NCI-H82 (cell line): Measurements from ENCODE around the gene KNCN.

Source experiments
- DNase-seq: peaks from one replicate; lab custom pipeline; 2025; lab: John Stamatoyannopoulos, UW

Gene KNCN

GRCh38 chr1:46568461-46568891 is 17.0 kb upstream of the KNCN start:
- no peak for DNase-seq

DNA sequence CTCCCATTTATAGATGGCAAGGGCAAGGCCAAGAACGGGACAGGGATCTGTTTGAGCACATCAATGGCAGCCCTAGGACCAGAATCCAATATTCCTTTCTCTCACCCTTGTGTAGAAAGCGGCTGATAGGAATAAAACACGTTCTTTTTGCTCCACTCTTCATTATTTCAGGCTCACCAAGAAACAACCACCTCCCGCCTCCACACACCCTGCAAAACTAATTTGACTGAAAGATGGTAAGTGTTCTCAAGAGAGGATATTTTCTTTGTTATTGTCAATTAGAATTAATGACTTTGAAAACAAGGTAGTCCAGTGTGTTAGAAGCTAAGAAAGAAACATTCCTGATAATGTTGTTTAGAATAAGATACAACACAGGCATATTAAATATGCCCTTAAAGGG is 11.9 kb upstream of the KNCN start:
- no peak for DNase-seq

DNA sequence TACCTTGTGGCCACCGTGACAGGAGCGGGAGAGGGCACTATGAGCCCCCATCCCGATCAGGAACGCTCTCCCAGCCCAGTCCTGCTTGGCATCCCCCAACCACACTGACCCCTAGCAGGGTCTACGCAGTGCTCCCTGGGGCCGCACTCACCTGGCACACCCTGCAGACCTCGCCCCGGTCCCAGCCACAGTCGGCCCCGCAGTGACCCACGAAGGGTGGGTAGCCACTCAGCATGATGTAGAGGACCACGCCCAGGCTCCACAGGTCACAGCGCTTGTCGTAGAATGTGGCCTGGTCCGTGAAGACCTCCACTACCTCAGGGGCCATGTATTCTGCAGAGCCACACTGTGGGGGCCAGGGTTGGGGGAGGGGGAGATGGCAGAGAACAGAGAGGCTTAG is 11.1 kb upstream of the KNCN start:
- DNase-seq: no peak

DNA sequence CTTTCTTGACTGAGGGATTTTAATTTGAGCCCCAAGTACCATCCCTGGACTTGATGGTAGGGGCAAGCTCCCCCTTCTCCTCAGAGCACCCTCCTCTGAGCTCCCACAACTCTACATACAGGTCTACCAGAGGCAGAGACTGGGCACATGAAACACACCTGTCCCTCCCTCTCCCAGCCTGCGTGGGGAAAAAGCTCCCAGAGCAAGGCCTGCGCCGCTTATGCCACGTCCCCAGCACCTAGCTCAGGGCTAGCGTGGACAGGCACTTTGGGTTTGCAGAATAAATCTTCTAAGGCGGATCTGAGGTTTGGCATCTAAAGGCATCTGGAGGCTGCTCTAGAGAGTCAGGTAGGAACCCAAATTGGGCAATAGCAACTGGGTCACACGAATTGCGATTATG is 7.5 kb upstream of the KNCN start:
- no peak for DNase-seq

DNA sequence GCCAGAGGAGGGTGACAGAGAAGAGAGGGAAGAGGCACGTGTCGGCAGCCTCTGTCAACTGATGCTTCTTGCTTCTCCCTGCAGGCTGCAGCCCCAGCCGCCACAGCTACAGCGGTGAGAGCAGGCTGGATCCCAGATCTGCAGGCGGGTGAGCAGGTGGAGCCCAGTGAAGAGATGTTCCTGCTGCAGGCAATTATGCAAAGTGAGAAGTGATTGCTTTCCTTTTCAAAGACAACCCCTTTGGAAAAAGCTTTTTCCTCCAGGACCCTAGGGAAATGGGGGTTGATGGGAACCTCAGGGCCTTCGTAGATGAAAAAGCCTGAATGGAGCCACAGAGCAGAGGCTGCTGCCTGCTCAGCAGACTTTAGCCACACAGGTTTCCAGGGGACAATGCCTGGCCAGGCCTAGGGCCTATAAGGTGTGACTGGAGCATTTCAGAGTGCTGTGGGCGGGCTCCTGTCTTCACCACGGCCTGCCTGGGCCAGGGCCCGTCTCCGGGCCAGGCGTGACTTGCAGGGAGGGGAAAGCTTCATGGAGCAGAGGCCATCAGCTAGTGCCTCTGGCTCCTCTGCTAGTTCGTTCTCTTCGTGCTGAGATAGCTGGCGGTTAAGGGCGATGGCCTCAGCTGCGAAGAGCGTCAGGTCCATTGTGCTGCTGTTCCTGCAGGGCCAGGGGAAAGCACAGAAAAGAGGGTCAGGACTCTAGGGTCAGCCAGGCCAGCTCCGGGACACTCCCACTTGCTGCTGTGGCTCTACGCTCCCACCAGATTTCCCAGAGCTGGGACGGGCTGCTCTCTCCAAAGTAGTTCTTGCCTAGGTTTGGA is 6.9 kb upstream of the KNCN start:
- DNase-seq: no peak

DNA sequence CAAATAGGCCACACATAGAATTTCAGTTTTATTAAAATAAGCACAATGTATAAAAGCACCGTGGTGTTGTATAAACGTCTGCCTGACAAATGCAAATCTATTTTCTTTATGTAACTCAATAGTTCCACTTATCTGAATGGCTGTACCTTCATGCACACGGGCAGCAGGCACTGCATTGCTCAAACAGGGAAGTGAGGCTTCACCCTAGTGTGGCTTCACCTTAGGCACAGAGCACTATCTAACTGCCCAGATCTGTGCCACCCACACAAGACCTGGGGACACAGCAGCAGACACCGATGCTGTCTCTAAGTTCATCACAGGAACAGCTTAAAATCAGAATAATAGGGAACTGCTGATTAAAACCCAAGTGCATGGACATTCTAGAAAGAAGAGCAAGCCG is 6.0 kb upstream of the KNCN start:
- DNase-seq: no peak

DNA sequence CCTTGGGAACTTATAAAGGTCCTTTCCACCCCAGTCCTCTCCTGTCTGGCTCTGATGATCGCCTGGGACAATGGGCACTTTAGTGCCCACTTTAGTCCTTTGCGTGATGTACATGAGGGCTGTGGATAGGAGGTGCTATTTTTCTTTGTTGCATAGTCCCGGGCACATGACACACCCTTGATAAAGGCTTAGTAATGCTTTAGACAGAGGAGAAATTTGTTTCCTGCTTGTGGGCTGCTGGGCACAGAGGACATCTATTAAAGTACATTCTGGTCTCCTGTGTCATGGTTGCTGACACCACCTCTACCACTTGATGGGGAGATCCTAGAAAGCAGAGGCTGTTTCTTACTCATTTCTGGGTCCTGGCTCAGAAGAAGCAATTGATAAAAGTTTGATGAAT is 5.4 kb upstream of the KNCN start:
- DNase-seq: no peak

- no peak for DNase-seq
Measured at GRCh38 chr1:46555826-46556619, 4.6 kb upstream of the KNCN start.

DNA sequence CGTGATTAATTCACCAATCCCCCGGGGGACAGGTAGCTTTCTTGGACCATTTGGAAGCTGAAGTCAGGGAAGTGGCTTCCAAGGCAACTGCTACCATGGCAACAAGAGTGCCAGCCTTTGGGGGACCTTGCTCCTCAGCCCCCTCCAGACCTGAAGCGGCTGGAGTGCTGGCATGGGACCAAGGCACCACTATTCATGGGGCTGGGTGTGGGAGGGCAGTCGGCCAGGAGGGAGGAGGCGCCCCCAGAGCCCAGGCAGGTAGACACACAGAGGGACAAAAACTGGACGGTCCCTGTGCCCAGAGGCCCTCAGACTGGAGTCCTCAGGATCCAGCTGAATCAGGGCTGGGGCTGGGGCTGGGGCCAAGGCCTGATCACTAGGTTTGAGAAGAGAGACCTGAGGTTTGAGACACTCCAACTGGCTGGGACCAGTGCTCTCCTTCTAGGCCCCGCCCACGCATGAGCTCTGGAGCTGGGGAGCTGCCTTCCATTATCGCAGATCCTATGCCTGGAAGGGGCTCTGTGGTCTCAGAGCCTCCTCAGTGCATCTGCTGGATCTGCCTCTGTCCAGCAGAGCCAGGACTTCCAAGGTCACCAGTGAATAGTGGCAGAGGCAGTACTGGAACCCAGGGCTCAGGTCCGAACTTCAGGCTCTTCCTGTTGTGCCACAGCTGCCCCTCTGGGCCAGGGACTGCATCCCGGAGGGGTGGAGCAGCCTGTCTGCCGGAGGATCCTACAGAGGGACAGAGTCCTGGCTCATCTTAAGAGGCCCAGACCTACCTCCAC is 3.3 kb upstream of the KNCN start:
- no peak for DNase-seq

- no peak for DNase-seq
Measured at GRCh38 chr1:46554236-46554596, 2.8 kb upstream of the KNCN start.

DNA sequence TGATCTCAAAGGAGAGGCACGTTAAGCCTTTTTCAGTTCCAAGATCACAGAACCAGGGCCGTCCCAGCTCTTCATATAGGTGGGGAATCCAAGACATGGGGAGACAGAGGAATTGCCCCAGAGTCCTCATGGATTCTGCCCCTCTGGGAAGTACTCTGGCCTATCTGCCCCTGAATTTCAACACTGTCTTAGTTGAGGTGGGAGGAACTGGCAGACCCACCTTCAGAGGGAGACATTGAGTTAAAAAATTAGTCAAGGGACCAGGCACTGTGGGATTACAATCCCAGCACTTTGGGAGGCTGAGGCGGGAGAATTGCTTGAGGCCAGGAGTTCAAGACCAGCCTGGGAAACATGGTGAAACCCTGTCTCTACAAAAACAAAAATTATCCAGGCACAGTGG is 2.1 kb upstream of the KNCN start:
- DNase-seq: peak; percentile 22

- peak; percentile 21 for DNase-seq
Measured at GRCh38 chr1:46552357-46553237, 1.1 kb upstream of the KNCN start.

DNA sequence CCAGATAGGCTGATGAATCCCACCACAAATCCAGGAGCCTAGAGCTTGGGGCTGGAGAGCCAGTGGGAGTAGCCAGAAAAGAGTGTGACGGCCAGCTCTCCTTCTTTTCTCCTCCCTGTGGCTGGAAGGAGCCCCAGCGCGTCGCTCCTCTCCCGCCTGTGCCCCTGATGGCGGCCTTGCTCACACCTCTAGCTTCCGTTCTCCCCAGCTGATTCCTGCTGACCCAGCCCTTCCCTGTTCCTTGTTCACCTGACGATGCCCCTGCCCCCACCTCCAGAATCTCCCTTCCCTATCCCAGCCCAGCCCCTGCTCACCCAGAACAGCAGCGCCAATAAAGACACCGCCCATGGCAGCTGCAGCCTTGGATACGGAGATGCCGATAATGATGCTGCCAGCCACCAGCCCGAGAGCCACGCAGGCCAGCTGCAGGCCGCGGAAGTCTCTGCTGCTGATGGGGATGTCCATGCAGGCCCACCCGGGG is 656 bp downstream of the KNCN start:
- DNase-seq: no peak

DNA sequence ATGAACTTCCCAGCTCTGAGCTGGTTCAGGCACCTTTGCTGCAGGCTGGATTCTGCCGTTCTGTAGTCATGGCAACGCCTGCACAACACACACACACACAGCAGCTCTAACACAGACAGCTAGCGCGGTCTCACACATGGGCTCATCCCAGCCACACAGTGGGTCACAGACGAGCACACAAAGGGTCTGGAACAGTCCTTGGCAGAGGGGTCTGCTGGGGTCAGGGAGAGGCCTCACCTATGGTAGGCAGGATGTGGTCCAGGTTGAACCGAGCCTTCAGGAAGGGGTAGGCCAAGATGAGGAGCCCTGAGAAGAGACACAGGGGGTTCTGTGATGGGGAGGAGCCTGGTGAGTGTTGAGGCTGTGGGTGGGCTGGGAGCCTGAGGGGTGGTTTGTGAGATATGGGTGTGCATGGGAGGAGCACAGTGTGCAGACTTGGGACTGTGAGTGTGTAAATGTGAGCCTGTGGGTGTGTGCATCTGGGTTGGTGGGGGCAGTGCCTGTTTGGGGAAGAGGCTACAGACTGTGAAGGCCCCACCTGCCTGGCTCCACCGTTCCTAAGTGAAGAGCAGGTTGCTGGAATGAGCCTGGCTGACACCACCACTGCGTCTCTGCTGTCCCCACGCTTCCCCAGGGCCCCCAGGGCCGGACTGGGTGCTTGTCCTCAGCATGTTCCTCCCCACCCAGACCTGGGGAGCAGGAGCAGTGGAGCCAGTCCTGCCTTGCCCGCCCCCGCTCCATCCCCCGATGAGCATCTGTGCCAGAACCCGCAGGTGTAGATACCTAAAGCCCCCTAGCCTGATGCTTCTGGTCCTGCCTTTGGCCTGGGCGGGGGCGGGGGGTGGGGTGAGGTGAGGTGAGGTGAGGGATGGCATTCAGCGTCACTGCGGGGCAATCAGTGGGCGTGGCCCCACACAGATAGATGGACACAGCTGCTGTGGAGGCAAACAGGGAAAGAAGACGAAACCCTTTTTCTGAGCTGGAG is 1.5 kb downstream of the KNCN start:
- DNase-seq: peak; percentile 60

DNA sequence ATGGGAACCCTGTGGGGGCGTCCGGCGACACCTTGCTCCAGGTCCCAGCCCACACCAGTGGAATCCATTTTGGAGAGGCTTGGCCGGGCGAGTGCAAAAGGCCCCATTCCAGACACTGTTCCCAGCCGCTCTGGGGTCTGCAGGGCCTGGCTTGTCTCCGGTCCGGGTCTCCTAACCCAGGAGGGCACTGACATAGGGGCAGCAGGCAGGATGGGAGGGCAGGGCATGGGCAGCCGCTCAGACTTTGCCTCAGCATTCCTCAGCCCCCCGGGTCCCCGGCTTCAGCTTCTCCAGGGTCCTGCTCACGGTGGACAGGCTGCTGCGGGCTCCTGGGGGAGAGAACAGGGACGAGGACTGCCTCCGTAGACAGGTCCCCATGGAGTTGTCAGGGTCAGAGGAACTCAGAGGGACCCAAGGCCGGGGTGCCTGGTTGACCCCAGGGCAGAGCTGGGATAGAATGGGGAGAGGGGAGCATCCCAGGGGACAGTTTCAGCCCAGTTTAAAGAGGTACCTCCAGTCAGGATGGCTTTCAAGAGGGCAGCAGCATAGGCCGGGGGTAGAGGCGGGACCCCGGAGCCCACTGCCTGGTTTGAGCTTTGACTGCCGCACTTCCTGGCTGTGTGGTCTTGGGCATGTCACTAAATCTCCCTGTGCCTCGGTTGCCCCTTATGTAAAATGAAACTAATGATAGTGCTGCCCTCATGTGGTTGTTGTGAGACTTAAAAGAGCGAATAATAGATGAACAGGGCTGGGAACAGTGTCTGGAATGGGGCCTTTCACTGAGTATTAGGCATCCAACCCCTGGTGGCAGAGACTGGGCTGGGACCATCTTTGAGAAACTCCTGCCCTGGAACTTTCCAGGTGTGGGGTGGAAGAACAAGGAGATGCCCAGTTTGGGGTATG is 3.7 kb downstream of the KNCN start:
- peak; percentile 81 for DNase-seq

GRCh38 chr1:46546210-46546609 is 5.2 kb downstream of the KNCN start:
- DNase-seq: no peak

- DNase-seq: no peak
Measured at GRCh38 chr1:46545784-46546183, 5.7 kb downstream of the KNCN start.

DNA sequence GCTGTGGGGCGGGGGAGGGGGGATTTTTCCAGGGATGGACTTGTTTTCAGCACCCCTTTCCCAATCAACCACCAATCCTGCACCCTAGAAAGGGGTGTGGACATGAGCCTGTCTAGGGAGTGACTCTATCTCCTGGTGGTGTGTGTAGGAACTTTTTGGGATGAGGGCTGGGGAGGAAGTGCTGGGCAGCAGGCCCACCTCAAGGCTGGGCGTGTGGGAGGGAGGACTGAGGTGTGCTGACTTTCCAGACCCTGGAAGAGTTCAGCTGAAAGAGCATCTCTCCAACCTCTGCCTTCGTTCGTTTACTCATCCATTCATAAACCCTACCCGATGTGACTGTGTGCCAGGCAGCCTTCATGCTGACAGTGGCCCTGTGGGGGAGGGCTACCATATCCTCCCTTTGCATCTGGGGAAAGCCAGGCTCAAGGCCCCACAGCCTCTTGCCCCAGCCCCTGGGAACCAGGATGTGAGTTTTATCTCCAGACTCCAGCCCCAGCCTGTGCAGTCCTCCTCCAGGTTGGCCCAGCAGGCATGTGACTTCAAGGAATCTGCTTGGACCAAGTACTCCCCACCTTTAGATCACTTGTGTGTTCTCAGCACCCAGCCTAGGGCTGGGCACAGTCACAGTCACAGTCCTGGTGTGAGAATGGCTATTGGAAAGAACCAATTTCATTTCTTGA is 6.7 kb downstream of the KNCN start:
- DNase-seq: no peak
